Measurements from ENCODE around the gene SENP6. TPM values are rescaled to one million over a fixed set of nuclear protein-coding genes. Genes with fewer than 3 reads are reported as not detected.

SENP6 gene
- total RNA-seq, 1 donor from 2014 or later, result 100 TPM

GRCh38 chr6:75631859-75632635 lies 30.4 kb downstream of the SENP6 start:
- no peak for DNase-seq (ENCODE audit: low read depth)
- Histone ChIP-seq H2AFZ (ENCODE audit: low read depth, low read length) (no peak overlapping the region), H3K36me3 (ENCODE audit: insufficient read depth, low read length) (peaks cover 26% of the 10 kb centered on the region), H3K4me2 (ENCODE audit: low read length) (no peak overlapping the region), H3K9me3 (ENCODE audit: insufficient read depth, low read depth, low read length) (no peaks in the 10 kb centered on the region), H3K4me1 (ENCODE audit: insufficient read depth, low read length) (no peaks in the 10 kb centered on the region), H3K27ac (ENCODE audit: low read depth, low read length) (no peak overlapping the region), H3K9ac (ENCODE audit: low read length) (no peak overlapping the region), H3K4me3 (ENCODE audit: insufficient read depth, low read depth, low read length) (no peak overlapping the region), H3K27me3 (ENCODE audit: insufficient read depth, low read length) (no peaks in the 10 kb centered on the region), H3K79me2 (ENCODE audit: insufficient read depth, low read length) (peaks cover 81% of the 10 kb centered on the region), H4K20me1 (ENCODE audit: insufficient read depth, low read length) (peaks cover 23% of the 10 kb centered on the region)
- Mint-ChIP-seq H3K4me3 (ENCODE audit: unreplicated experiment) (no peak overlapping the region), H3K27ac (ENCODE audit: unreplicated experiment) (peak overlapping the region; percentile 86), H3K4me1 (ENCODE audit: low read depth, unreplicated experiment) (peaks cover 13% of the 10 kb centered on the region), H3K9me3 (ENCODE audit: unreplicated experiment) (no peaks in the 10 kb centered on the region), H3K27me3 (ENCODE audit: low read depth, unreplicated experiment) (no peaks in the 10 kb centered on the region), H3K36me3 (ENCODE audit: low read depth, unreplicated experiment) (peaks cover 4% of the 10 kb centered on the region)
- no peak for TF ChIP-seq CTCF (IDR thresholded peaks at IDR 0.05; ENCODE audit: insufficient read depth, low read depth, low read length)
- TF ChIP-seq EZH2 (IDR thresholded peaks at IDR 0.05; ENCODE audit: insufficient read depth, low read length), result no peak
- FAIRE-seq, result no peak

- TF ChIP-seq CTCF (IDR thresholded peaks at IDR 0.05; ENCODE audit: insufficient read depth, low read depth, low read length) (no peak), EZH2 (IDR thresholded peaks at IDR 0.05; ENCODE audit: insufficient read depth, low read length) (no peak)
- peak; percentile 59 for FAIRE-seq
- peaks cover 13% of the 10 kb centered on the region for H3K4me1 Mint-ChIP-seq (ENCODE audit: low read depth, unreplicated experiment)
- no peaks in the 10 kb centered on the region for H3K4me1 ChIP-seq (ENCODE audit: insufficient read depth, low read length)
- no peaks in the 10 kb centered on the region for H3K9me3 Mint-ChIP-seq (ENCODE audit: unreplicated experiment)
- peaks cover 29% of the 10 kb centered on the region for H3K36me3 ChIP-seq (ENCODE audit: insufficient read depth, low read length)
- H3K4me3 Mint-ChIP-seq (ENCODE audit: unreplicated experiment), result no peak overlapping the region
- H3K27ac ChIP-seq (ENCODE audit: low read depth, low read length), result no peak overlapping the region
- no peaks in the 10 kb centered on the region for H3K9me3 ChIP-seq (ENCODE audit: insufficient read depth, low read depth, low read length)
- H3K79me2 ChIP-seq (ENCODE audit: insufficient read depth, low read length), result peaks cover 75% of the 10 kb centered on the region
- H3K27me3 ChIP-seq (ENCODE audit: insufficient read depth, low read length), result no peaks in the 10 kb centered on the region
- H3K27ac Mint-ChIP-seq (ENCODE audit: unreplicated experiment), result no peak overlapping the region
- no peak overlapping the region for H3K4me2 ChIP-seq (ENCODE audit: low read length)
- H3K4me3 ChIP-seq (ENCODE audit: insufficient read depth, low read depth, low read length), result no peak overlapping the region
- H4K20me1 ChIP-seq (ENCODE audit: insufficient read depth, low read length), result peaks cover 27% of the 10 kb centered on the region
- H2AFZ ChIP-seq (ENCODE audit: low read depth, low read length), result no peak overlapping the region
- H3K27me3 Mint-ChIP-seq (ENCODE audit: low read depth, unreplicated experiment), result no peaks in the 10 kb centered on the region
- DNase-seq (ENCODE audit: low read depth), result no peak
- H3K36me3 Mint-ChIP-seq (ENCODE audit: low read depth, unreplicated experiment), result peaks cover 4% of the 10 kb centered on the region
- no peak overlapping the region for H3K9ac ChIP-seq (ENCODE audit: low read length)
Observed at GRCh38 chr6:75633045-75633444, 31.4 kb downstream of the SENP6 start.

DNA sequence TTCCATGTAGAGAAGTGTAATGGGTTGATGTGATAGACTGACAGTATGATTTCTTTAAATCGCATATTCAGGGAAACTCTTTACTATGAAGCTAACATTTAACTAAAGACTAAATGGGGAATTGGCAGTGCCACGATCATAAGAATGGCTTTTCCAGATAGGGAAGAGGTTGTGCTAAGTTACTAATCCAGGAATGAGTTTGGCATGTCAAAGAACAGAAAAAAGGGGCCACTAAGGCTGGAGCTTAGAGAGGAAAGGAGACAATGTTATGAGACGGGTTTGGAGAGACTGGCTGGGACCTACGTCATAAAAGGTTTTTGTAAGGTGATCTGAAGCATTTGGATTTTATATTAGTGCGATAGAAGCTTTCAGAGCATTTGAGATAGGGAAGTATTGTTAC lies 40.6 kb downstream of the SENP6 start:
- FAIRE-seq (no peak), DNase-seq (ENCODE audit: low read depth) (no peak)
- TF ChIP-seq EZH2 (IDR thresholded peaks at IDR 0.05; ENCODE audit: insufficient read depth, low read length) (no peak), CTCF (IDR thresholded peaks at IDR 0.05; ENCODE audit: insufficient read depth, low read depth, low read length) (no peak)
- Histone ChIP-seq H3K9me3 (ENCODE audit: insufficient read depth, low read depth, low read length) (no peaks in the 10 kb centered on the region), H3K4me3 (ENCODE audit: insufficient read depth, low read depth, low read length) (no peak overlapping the region), H3K79me2 (ENCODE audit: insufficient read depth, low read length) (peaks cover 8% of the 10 kb centered on the region), H3K36me3 (ENCODE audit: insufficient read depth, low read length) (peaks cover 24% of the 10 kb centered on the region), H3K27me3 (ENCODE audit: insufficient read depth, low read length) (no peaks in the 10 kb centered on the region), H3K9ac (ENCODE audit: low read length) (no peak overlapping the region), H3K4me2 (ENCODE audit: low read length) (no peak overlapping the region), H2AFZ (ENCODE audit: low read depth, low read length) (no peak overlapping the region), H3K4me1 (ENCODE audit: insufficient read depth, low read length) (no peaks in the 10 kb centered on the region), H3K27ac (ENCODE audit: low read depth, low read length) (no peak overlapping the region), H4K20me1 (ENCODE audit: insufficient read depth, low read length) (peaks cover 15% of the 10 kb centered on the region)
- Mint-ChIP-seq H3K27me3 (ENCODE audit: low read depth, unreplicated experiment) (no peaks in the 10 kb centered on the region), H3K9me3 (ENCODE audit: unreplicated experiment) (no peaks in the 10 kb centered on the region), H3K4me1 (ENCODE audit: low read depth, unreplicated experiment) (peaks cover 1% of the 10 kb centered on the region), H3K27ac (ENCODE audit: unreplicated experiment) (no peak overlapping the region), H3K4me3 (ENCODE audit: unreplicated experiment) (no peak overlapping the region), H3K36me3 (ENCODE audit: low read depth, unreplicated experiment) (peaks cover 7% of the 10 kb centered on the region)

All from astrocyte (in vitro differentiated cells and primary cell).